Hepatocyte (in vitro differentiated cells): ENCODE results near the gene TMEM161A.
"Not testable (repeated sequence)": the region's sequence is repeated elsewhere in the genome, so short reads cannot be mapped to it uniquely, and the experiment has no call there.

ENCODE experiments used
- CTCF ChIP-seq: fragments of 200-600 bp; sonication (generic); IDR thresholded peaks from 2 replicates; pipeline ENCODE4 v1.5.1; 2016; ENCODE audit warnings: antibody characterized with exemption, mild to moderate bottlenecking; ENCODE audit not compliant: poor library complexity
- EZH2 ChIP-seq: fragments of 200-600 bp; sonication (generic); IDR thresholded peaks from 2 replicates; pipeline ENCODE4 v1.6.1; 2016; ENCODE audit warnings: antibody characterized with exemption, mild to moderate bottlenecking, borderline replicate concordance
- EZH2phosphoT487 ChIP-seq: fragments of 200-600 bp; sonication (generic); IDR thresholded peaks from one replicate; pipeline ENCODE4 v1.6.1; 2018; ENCODE audit warnings: antibody characterized with exemption, mild to moderate bottlenecking, low read depth, moderate library complexity; ENCODE audit not compliant: unreplicated experiment, severe bottlenecking

- not testable (repeated sequence) for TF ChIP-seq CTCF, EZH2phosphoT487, EZH2
Measured at GRCh38 chr19:19102566-19102965, 35.7 kb downstream of the TMEM161A start.
